HPDE6-E6E7 (cell line): ENCODE results near the gene MRPL51.
"Not testable (repeated sequence)": the region's sequence is repeated elsewhere in the genome, so short reads cannot be mapped to it uniquely, and the experiment has no call there.

Experiments used
- DNase-seq: peaks from one replicate; pipeline ENCODE4 v3.0.0; 2011; ENCODE audit warnings: missing footprints; ENCODE audit errors: extremely low spot score

Gene MRPL51

DNA sequence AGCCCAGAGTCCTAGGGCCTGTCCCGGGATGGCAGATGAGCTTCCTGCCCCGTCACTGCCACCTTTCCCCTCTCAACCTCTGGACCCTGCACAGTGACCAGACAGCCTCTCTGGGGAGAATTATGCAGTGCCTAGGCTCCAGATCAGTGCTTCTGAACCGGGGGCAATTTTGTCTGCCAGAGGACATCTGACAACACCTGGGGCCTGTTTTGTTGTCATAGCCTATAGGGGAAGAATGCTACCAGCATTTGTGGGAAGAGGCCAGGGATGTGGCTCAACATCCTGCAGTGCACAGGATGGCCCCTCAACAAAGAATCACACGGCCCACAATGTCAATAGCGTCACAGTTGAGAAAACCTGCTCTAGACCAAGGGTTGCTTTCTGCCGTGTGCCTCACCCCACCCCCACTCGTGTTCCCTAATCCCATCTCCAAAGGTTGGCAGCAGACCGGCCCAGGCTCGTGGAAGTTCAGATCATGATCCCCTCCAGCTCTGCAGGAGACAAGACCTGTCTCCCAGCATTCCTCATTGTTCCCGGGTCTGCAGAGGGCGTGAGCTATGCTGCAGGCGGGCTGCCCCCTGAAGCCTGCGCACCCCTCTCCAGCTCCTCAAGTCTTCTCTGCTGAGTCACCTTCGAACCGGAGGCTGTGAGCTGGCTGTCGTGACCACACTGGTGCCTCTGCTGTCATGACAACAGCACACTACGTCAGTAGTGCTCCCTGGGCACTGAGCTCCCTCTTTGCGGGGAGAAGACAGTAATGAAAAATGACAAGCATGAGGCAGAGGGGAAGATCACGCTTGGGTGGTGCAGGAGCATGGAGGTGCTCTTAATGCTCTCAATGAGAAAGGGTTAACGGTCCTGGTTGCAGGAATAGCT lies 39.2 kb upstream of the MRPL51 start:
- DNase-seq, result peak; percentile 87

DNA sequence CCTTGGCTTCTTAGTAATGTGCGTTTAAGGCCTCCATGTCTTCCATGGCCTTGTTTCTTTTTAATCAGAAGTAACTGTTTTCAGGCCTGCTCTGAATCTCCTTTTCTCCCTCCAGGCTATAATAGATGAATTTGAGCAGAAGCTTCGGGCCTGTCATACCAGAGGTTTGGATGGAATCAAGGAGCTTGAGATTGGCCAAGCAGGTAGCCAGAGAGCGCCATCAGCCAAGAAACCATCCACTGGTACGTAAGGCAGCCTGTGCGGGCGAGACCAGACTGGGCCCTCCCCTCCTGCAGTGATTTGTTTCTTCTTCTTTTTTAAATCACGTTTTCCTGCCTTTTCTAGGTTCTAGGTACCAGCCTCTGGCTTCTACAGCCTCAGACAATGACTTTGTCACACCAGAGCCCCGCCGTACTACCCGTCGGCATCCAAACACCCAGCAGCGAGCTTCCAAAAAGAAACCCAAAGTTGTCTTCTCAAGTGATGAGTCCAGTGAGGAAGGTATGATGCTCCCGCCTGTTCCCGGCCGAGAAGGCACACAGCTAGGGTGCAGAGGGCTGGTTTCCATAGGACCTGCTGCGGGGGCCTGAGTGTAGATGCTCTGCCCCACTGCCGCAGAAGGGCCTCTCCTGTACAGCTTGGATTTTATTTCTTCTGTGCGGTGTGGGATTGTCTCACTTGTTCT lies 37.7 kb upstream of the MRPL51 start:
- no peak for DNase-seq

DNA sequence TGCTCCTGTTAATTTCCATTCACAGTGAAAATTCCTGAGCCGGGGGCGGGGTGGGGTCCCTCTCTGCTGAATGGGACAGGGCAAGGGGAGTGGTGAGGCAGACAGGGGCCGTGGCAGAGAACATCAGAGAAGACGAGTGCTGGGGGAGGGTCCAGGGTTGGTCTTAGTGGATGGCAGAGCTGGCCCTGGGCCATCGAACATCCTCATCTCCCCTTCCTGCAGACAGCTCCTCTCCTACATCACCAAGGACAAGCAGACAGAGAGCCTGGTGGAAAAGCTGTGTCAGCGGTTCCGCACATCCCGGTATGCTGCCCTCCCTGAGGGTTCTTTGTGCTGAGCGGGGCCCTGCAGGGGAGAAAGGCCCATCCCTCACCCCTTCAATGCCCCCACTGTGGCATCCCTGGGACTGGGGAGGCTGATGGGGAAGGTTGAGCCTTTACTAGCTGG lies 36.3 kb upstream of the MRPL51 start:
- DNase-seq, result no peak

DNA sequence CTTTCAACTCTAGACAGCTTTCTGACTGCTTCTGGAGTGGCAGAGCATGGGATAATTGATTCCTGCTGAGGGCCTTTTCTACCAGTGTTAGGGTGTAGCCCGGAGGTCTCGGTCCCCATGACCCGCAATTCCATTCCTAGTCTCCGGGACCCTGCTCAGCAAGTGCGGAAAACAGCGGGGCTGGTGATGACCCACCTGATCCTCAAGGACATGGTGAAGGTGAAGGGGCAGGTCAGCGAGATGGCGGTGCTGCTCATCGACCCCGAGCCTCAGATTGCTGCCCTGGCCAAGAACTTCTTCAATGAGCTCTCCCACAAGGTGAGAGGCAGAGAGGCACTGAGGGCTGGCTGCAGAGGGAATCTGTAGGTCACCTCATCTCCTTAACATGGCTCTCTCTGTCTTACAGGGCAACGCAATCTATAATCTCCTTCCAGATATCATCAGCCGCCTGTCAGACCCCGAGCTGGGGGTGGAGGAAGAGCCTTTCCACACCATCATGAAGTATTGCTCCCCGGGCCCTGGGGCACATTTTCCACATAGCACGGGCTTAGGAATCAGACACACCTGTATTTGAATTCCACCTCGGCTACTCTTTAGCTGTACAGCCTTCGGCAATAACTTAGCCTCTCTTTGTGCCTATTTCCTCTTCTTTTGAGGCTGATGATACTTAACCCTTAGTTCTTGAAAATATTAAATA lies 35.6 kb upstream of the MRPL51 start:
- DNase-seq, result no peak

DNA sequence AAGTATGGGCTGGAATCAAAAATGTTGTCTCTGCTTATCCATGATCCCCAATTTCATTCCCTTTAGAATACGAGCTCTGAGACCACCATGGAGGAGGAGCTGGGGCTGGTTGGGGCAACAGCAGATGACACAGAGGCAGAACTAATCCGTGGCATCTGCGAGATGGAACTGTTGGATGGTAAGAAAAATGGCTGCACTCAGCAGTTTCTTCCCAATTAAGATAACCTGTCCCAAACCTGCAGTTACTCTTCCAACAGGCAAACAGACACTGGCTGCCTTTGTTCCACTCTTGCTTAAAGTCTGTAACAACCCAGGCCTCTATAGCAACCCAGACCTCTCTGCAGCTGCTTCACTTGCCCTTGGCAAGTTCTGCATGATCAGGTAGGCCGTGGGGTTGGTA lies 34.6 kb upstream of the MRPL51 start:
- no peak for DNase-seq

DNA sequence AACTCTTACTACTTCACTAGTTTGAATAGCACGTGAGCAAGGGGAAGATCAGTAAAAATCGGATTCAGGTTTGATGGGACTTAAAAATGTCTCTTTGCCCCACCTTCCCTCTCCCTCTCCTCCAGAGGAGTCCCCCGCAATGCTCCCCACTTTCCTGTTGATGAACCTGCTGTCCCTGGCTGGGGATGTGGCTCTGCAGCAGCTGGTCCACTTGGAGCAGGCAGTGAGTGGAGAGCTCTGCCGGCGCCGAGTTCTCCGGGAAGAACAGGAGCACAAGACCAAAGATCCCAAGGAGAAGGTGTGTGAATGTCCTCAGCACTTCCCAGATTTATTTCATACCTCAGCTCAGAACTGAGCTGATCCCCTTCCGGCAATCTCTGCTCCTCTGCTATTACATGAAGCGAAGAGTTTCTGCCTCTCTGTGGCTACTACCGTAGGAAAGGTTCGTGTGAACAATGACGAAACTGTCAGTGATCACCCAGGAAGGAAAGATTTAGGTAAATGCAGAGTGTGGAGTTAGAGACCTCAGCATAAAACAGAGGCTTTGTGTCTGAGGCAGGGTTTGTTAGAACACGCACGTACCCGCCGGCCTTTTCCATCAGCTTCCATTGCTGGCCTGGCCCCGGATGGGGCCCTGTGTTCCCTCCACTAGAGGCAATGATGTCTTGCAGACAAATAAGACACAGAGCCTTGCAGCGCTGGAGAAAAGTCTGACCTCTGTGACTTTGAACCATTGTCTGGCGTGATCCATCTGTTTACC lies 33.9 kb upstream of the MRPL51 start:
- no peak for DNase-seq

DNA sequence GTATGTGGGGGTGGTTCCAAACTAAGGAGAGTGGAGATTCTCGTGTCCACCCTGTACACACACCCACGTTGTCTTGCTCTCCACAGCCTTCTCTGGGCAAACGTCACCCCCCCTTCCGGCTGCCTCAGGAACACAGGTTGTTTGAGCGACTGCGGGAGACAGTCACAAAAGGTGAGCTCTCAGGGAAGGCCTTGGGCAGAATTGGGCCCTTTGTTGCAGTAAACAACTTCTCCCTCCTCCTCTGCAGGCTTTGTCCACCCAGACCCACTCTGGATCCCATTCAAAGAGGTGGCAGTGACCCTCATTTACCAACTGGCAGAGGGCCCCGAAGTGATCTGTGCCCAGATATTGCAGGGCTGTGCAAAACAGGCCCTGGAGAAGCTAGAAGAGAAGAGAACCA lies 33.1 kb upstream of the MRPL51 start:
- no peak for DNase-seq

DNA sequence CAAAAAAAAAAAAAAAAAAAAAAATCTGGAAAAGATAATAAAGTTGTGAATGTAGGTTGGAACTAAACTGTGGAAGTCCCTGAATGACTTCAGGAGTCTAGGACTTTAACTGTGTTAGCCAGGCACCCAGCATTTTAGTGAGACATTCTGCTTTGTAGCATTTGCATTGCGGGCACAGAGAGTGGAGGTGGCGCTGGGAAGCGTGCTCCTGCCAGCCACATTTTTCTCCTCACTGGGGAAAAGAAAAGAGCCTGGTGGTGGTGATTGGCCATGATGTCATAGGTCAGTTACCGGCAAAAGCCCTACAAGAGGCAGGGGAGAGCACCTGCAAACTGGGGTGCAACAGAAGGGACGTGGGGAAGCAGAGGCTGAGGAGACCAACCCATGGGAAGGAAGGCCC lies 31.6 kb upstream of the MRPL51 start:
- DNase-seq, result no peak

DNA sequence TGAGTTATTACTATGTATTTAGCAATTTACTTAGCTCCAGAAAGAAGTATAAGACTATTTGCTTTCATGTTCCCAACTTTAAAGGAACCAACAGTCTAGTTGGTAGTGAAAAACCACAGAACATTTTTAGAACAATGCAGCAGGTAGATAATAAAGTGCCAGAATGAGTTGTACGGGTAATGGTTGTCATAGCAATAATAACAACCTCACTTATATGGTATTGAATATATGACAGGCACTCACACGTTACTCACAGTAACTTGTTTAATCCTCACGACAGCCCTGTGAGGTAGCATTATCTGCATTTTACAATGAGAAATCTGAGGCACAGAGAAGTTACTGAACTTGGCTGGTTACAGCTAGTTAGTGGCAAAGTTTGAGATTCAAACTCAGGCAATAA lies 30.6 kb upstream of the MRPL51 start:
- DNase-seq, result no peak

DNA sequence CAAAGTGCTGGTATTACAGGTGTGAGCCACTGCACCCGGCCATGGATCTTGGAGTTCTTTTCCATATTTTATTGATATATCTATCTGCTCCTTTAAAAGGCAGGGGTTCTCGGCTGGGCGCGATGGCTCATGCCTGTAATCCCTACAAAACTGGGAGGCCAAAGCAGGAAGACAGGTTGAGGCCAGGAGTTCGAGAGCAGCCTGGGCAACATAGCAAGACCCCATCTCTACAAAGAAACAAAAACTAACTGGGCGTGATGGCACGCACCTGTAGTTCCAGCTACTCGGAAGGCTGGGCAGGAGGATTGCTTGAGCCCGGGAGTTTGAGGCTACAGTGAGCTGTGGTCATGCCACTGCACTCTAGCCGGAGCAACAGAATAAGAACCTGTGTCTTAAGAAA lies 29.1 kb upstream of the MRPL51 start:
- DNase-seq, result no peak

DNA sequence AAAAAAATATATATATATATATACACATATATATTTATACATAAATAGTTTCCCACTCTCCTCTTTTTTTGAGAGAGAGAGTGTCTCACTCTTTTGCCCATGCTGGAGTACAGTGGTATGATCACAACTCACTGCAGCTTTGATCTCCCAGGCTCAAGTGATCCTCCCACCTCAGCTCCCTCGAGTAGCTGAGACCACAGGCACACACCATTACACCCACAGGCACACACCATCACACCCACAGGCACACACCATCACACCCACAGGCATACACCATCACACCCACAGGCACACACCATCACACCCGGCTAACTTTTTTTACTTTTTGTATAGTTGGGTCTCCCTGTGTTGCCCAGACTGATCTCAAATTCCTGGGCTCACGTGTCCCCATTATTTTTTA lies 27.1 kb upstream of the MRPL51 start:
- DNase-seq, result no peak

DNA sequence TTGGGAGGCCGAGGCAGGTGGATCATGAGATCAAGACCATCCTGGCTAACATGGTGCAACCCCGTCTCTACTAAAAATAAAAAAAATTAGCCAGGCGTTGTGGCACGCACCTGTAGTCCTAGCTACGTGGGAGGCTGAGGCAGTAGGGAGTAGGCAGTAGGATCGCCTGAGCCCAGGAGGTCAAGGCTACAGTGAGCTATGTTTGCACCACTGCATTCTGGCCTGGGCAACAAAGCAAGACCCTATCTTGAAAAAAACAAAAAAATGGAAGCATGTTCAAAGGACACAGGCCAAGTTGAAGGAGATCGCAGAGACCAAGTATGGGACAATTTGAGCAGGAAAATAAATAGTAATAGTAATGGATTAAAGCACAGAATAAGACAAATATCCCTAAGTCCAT lies 15.0 kb upstream of the MRPL51 start:
- no peak for DNase-seq

DNA sequence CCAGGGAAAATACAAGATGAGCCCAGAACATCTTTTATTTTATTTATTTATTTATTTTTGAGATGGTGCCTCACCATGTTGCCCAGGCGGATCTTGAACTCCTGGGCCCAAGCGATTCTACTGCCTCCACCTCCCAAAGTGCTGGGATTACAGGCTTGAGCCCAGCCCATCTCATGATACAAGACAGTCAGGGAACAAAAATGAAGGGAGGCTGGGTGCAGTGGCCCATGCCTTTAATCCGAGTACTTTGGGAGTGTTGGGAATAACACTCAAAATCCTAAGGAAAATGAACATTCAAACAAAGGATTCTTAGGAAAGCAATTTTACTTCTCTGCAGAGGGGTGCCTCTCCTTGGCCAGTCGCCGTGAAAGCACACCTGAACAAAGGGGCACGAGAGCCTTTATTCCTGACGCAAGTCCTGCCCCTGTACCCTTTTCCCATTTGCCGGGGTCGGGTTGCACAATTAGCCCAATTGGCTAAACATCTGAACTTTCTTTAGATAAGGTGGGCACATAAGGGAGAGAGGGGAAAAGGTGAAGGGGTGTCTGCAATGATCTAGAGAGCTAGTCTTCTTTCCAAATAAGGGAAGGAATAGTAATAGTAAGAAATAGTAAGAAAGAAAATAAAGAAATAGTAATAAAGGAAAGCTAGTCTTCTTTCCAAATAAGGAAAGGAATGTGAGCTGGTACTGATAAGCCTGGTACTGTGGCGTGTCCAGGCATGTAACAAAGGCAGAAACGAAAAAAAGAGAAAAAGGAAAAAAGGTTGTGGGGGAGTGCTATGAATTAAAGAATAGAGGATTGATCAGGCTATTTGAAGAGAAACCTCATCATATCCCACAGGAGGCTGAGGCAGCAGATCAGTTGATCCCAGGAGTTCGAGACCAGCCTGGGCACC lies 14.3 kb upstream of the MRPL51 start:
- DNase-seq, result no peak

DNA sequence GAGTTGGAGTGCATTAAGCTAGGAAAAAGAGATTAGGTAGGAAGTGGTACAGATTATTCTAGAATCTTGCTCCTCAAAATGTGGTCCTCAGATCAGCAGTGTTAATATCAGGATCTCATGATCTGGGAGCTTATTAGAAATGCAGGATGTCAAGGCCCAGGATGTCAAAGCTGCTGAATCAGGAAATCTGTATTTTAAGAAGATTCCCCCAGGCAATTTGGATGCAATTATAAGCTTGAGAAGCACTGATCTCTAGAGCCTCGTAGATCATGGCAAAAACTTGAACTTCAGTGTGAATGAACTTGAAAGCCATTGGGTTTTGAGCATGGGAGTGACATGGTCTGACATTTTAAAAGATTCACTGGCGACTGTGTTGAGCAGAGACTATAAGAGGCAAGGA lies 7.4 kb upstream of the MRPL51 start:
- DNase-seq, result no peak

DNA sequence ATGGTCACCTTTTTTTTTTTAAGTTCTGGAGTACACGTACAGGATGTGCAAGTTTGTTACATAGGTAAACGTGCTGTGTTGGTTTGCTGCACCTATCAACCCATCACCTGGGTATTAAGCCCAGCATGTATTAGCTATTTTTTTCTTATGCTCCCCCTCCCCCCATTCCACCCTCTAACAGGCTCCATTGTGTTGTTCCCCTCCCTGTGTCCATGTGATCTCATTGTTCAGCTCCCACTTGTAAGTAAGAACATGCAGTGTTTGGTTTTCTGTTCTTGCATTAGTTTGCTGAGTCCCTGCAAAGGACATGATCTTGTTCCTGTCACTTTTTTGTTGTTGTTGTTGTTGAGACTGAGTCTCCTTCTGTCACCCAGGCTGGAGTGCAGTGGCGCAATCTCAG lies 4.2 kb upstream of the MRPL51 start:
- not testable (repeated sequence) for DNase-seq

DNA sequence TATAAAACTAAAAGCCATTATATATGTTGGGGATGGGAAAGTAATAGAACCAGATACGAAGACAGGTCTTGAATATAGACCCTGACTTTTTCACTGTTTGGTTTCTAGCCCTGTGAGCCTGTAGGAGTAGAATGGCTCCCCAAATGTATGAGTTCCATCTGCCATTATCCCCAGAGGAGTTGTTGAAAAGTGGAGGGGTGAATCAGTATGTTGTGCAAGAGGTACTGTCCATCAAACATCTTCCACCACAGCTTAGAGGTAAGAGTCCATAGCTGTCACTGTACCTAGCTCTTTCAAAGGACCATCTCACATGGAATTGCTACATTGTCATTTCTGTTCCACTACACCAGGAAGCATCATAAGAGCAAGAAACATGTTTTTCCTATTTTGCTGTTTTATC lies 1.9 kb upstream of the MRPL51 start:
- no peak for DNase-seq

DNA sequence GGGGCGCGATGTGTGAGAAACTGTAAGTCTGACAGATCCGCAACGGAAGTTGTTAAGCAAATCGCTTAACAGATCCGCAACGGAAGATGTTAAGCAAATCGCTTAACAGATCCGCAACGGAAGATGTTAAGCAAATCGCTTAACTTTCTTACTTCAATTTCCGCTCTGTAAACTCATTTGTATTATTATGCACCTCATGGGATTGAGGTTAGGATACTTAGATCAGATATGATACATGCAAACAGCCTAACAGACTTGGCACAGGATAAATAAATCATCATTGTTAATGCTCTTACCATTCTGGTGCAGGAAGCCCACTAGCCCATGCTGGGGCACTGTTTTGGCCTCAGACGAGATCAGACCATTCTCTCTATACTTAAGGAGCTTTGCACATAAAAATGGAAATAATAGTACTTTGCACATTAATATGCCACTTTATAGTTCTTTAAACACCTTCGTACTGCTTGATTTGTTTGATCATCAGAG lies 1.2 kb upstream of the MRPL51 start:
- DNase-seq, result no peak

DNA sequence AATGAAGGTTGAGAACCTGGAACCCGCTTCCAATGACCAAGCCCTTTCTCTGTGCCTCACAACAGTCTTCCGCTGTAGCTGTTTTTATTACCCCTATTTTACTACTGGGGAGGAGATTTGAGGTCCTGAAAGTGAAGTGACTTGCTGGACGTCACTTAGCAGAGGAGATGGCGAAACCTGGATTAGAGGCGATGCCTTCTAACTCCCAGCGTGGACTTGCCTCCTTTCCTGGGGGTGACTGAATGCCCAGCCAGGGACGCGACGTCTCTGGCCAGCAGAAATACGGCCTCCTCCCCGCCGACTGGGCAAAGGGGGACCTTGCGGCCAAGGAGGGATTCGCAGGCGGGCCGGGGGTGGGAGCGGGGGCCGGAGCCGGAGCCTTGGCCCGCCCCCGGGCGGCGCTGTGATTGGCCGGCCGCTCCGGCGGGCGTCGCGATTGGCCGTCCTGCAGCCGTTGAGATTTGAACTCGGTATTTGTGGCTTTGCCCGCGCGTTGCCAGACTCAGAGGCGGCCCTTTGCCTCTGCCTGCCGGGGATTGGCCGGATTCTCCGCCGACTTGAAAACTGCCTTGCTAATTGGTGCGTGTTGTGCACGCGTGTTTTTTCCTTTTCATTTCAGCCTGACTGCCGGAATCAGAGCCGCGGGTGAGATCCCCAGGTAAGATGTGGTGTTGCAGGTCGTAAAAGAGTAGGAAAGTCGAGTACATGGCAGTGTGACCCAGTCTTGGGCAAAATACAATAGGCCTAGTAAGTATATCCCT lies 615 bp upstream of the MRPL51 start, which contains the start of gene NCAPD2:
Gene NCAPD2 (plus strand): TSS at position 606 of the 761 bp plus-strand sequence. CDS start 997 bp downstream, outside the sequence.
- DNase-seq, result peak; percentile 92

DNA sequence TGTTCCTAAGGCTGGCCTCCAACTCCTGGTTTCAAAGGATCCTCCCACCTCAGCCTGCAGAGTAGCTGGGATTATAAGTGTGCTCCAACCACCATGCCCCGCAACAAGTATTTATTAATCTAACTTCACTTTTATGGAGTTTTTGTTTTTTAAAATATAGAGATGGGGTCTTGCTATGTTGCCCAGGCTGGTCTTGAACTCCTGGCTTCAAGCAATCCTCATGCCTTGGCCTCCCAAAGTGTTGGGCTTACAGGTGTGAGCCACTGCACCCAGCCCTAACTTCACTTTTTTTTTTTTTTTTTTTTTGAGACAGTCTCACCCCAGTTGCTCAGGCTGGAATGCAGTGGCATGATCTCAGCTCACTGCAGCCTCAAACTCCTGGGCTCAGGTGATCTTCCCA lies 2.4 kb downstream of the MRPL51 start:
- not testable (repeated sequence) for DNase-seq

DNA sequence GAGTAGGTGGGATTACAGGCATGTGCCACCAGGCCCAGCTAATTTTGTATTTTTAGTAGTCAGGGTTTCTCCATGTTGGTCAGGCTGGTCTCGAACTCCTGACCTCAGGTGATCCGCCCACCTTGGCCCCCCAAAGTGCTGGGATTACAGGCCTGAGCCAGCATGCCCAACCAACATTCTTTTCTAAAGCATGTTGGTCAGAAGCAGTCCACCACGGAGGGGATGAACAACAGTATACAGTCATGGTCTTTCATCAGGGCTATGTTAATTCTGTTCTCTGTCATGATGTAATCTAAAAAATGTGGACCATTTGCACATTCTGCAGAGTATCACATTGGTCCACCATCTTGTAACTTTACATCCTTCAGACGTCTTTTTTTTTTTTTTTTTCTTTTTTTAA lies 3.6 kb downstream of the MRPL51 start:
- no peak for DNase-seq
